HCT116 (cell line): ENCODE results near the gene LCN10.

Experiments used
- ATF3 ChIP-seq: IDR thresholded peaks from 2 replicates; pipeline ENCODE4 v1.6.1; 2012
- CTCF ChIP-seq, 3 experiments: fragments of 200-600 bp in 1 of 3; sonication (generic) in 1 of 3; IDR thresholded peaks in 2 of 3; conservative IDR thresholded peaks in 1 of 3; 2 replicates each; pipeline ENCODE4 v1.5.1; 2012 to 2017; ENCODE audit warnings: low read depth in 2 of 3, low read length in 2 of 3, antibody characterized with exemption in 1 of 3, borderline replicate concordance in 1 of 3, control low read depth in 1 of 3, mild to moderate bottlenecking in 1 of 3, mixed read lengths in 1 of 3, mixed run types in 1 of 3, moderate library complexity in 1 of 3; ENCODE audit not compliant: insufficient read depth in 1 of 3
- MAX ChIP-seq: IDR thresholded peaks from 2 replicates; pipeline ENCODE4 v1.6.1; 2012
- SP1 ChIP-seq: IDR thresholded peaks from 2 replicates; pipeline ENCODE4 v1.6.1; 2012; ENCODE audit warnings: low read depth

GRCh38 chr9:136694872-136695247 lies 47.9 kb downstream of the LCN10 start:
- TF ChIP-seq MAX = no peak
- TF ChIP-seq ATF3 = no peak
- no peak for TF ChIP-seq SP1
- TF ChIP-seq CTCF (IDR thresholded peaks at IDR 0.05 in 2 of 3, conservative IDR thresholded peaks at IDR 0.05 in 1 of 3; ENCODE audit: borderline replicate concordance in 1 of 3, insufficient read depth in 1 of 3, low read depth in 2 of 3, low read length in 2 of 3) = no peak
